ENCODE results near the gene ANKRD60. TPM values are rescaled to one million over a fixed set of nuclear protein-coding genes. Genes with fewer than 3 reads are reported as not detected.

The ANKRD60 gene, protein sequence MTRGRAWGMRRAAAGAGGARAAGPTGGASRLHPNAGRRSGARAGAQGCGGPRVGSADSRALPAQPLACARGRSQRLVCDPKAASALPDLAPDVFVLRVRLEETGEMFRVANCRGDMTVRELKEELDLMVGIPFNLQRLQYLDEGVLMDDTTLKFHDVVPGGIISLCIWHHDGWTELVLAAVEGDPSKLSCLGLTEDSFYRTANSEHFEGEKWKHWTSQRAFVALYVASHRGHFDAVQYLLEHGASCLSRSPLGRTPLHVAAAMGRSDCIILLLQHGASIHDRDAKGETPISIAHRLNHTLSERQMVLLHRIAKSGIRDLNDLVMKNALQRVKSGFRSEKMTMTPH
- polyA plus RNA-seq (ENCODE audit: insufficient read length in 12 of 12), result not detected
- long read RNA-seq, donor 1, result 0 reads
- long read RNA-seq, donor 2, result 0 reads
- long read RNA-seq, donor 3, result 0 reads
- long read RNA-seq, donor 4, result 0 reads
- long read RNA-seq, donor 5, result 0 reads
- long read RNA-seq, donor 6, result 0 reads
- long read RNA-seq, donor 7, result 0 reads
- long read RNA-seq, donor 8, result 0 reads
- long read RNA-seq, donor 9, result 0 reads
- long read RNA-seq, donor 10, result 0 reads
- long read RNA-seq, donor 11, result 0 reads

DNA sequence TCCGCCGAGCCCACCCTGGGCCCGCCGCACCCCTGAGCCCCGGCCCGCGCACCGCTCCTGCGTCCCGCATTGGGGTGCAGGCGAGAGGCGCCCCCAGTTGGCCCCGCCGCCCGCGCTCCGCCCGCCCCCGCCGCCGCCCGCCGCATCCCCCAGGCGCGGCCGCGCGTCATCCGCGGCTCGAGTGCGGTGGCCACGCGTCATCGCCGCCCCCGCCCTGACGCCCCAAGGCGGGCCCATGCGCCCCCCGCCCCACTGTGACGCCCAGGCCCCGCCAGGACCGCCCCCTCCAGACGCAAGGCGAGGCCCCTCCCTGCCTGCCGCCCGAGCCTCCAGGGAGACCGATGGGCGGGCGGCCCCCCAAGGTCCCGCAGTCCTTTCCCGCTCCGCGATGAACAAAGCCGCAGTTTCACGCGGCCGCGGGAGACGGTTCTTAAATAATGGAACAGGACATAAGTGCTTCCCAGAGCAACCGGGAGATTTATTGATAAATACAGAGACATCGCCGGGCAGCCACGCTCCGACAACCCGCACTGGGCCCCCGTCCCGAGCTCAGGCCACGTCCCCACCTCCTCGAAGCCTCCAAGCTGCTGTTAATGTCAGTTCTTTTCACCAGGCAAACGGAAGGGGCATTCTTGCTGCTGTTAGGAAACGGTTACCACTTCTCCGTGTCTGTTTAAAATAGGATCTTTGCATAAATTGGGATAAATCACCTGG is at the start of gene ANKRD60:
TSS of gene ANKRD60 (minus strand) at position 170 of the 714 bp plus-strand sequence. CDS start at position 170, 0 bp downstream.
- DNase-seq, result no peak

DNA sequence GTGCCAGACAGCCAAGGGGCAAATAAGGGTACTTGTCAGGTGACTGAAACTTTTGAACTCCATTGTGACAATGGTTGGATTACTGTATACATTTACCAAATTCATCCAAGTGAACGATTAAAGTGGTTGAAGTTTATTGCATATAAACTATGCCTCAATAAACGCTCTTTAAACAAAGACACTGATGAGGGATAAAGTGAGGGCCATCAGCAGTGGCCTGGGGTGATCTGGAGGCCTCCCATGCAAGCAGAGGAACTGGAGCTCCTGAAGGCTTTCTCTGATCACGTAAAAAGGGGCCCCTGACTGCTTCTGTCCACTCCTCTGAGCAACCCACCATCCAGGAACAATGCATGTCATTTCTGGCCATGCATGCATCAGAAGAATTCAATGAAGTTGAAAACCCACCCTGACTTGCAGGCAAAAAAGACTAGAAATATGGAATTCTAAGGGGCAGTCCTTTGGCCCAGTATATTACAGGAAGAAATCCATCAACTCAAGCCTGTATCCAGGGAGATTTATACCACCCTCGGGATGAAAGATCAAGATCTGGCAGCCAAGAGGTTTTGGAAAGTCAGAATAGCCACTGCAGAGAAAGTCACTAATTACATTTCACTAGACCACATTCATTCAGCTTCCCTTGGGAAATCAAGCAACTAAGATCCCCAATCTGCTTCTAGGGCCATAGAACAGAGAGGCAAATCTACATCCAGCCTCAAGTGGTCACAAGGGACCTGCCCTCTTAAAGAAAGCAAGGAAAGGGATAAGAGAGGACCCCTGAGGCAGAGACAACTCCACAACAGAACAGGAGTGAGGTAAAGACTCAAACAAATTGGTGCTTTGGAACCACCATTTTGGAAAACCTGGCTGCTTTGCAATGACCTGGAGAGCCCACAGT is 49.4 kb upstream of the ANKRD60 start:
- no peak for DNase-seq

DNA sequence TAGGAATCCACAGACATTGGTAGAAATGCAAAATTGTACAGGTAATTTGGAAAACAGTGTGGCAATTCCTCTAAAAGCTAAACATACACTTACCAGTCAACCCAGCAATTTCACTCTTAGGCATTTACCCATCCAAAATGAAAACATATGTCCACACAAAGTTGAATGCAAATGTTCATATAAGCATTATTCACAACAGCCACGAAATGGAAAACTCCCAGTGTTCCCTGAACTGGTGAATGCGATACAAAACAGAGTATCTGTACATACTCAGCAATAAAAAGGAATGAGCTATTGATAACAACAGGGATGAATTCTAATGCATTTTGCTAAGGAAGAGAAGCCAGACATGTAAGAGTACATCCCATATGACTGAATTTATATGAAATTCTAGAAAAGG is 48.7 kb upstream of the ANKRD60 start:
- DNase-seq, result no peak

DNA sequence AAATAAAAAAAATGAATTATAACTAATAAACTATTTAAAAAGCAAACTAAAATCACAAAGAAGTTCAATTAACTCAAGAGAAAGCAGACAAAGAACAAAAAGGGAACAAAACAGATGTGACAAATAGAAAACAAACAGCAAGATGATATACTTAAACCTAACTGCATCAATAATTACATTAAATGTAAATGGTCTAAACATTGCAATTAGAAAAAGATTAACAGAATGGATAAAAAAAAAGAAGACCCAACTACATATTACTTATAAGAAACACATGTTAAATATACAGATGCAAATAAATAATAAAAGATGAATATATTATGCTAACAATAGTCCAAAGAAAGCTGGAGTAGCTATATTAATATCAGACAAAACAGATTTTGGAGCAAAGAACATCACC is 45.9 kb upstream of the ANKRD60 start:
- no peak for DNase-seq

DNA sequence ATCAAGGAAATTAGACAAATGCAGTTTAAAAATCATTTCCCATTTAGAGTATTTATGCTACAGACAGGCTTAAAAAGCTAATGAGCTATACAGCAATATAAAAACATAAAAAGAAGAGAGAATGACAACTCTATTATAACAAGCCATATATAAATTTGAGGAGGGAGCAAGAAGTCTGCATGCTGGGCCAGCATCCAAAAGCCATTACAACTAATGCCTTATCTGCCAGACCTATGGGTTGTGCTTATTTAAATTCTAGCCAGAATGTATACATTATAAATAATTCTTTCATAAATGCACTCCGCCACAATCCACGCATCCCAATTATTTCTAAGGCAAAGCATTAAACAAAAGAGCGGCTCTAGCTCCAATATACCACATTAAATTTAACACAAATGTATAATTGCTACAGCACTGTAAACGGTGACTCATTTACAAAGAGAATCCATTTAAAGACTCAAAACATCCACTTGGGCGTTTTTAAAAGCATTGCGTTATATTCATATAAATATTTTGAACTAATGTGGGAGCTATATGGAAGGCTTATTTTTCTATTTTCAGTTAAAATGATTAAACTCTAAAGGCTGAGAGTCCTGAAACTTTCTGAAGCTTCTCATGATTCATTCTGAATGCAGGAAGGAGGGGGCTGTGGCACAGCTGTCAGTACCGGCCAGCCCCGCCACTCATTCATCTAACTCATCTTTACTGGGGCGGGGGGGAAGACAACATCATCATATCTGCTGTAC is 43.3 kb upstream of the ANKRD60 start:
- DNase-seq, result no peak

DNA sequence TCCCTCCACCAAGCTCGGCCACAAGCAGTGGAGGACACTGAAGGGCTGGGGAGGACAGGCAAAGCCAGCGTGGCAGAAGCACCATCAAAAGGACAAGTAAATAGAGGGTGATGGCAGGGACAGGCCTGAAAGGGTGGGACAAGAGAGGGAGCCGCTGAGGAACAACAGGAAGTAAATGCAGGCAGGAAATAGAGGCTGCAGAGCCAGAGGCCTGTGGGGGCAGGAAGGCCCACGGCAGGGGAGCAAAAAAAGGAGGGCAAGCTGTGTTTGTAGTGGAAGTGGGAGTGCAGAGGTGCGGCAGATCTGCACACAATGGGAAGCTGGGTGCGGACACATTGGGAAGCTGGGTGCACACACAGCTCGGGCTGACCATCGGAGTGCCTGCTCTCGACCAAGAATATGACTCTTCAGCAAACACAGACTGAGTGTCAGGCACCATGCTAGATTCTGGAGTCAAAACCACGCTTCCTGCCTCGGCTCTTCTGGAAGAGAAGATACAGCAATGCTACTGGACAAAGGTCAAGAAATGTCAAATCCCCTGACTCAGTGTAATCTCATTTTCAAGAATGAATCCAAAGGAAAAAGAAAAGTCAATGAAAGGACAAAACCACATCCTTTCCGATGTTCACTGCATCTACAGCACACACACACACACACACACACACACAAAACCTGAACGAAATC is 40.6 kb upstream of the ANKRD60 start:
- DNase-seq, result no peak

DNA sequence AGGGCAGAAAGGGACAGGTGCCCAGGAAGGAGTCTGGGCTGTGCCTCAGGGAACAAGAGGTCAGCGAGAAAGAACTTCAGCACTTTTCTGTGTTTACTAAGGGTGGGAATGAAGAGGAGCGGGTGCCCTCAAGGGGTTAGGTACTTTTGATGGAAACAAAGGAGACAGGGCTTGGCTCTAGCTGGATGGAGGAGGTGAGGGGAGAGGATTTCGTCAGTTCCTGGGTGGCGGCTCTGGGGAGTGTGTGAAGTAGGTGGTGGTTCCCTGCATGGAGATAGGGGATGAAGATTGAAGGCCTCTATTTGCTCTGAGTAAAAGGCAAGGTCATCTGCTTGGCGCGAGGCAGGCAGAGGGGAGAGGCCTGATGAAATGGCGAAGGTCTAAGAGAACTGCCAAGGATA is 40.0 kb upstream of the ANKRD60 start:
- DNase-seq, result no peak

DNA sequence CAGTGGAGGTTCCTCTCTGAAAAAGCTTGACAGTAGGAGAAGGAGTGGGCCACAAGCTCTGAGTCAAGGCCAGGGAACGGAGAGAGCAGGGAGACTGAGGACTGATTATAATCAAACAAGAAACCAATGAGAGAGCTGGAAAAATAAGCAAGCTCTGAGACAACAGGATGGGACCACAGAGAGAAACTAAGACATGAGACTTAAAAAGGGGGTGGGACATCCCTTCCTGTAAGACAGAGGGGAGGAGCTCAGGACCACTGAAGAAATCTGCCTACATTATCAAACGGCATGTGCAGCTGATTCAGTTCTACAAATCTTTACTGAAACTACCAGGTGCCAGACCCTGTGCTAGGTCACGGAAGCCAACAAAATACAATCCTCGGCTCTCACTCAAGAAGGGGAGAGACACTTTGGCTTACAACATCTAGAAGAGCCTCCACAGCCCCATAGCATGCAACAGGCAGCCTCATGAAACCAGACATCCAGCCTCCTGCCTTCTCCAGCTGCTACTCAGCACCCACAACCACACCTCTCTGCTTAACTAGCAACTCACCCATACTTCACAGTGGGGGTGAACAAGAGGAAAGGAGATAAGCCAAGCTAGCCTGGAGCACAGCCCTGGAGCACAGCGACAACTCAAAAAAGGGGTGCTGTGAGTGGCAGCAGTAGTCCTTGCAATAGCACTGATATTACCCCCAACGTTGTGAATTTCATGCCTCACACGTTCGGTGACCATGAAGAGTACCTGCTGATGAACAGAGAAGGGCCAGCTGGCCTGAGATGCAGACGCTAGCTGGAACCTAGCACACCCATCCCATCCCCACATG is 39.1 kb upstream of the ANKRD60 start:
- no peak for DNase-seq

DNA sequence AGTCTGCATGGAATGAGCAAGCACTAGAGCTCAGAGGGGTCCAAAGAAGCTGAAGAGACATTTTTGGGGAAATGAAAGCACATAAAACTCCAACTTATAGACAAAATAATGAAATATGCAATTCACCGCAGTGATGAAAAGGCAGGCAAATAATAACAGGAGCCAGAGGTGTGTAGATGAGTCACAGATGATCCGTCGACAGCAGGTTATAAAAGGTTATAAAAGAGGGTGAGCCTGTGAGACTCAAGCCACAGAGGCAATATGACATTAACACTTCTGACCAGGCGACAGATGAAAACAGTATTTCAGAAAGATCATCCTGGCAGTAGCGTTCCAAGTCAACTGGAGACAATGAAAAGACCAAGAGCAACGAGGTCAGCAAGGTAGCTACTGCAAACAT is 35.8 kb upstream of the ANKRD60 start:
- no peak for DNase-seq

DNA sequence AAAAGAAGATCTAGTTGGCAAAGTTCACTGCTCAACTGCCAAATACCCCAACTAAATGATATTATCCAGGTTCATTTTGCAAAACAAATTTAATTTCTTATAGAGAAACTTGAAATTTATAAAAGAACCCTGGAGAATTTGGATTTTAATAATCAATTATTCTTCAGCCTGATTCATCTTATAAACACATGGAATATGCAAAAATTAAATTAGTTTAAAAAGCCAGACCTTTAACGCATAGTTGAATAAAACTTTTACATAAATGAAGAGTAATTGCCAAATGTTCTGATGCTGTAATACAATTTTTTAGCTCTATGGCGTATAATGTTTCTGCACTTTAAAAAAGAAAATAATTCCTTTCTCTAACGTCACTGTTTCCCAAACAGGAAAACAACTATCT is 33.2 kb upstream of the ANKRD60 start:
- no peak for DNase-seq

DNA sequence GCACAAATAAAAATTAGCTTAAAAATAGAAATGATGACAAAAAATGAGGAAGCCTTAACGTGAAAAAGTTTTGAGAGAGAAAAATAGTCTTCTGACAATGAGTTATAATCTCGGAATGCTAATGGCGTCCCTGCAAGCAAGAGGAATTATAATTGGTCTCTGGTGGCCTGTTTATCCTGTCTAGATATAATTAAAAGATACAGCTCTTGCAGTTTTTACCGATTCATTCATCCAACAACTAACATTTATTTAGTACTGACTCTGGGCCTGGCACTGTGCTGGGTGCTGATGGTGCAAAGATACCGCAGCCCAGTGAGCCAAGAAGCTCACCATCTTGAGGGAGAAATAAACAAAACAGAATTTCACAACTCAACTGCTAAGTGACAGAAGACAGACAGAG is 31.6 kb upstream of the ANKRD60 start:
- DNase-seq, result no peak

DNA sequence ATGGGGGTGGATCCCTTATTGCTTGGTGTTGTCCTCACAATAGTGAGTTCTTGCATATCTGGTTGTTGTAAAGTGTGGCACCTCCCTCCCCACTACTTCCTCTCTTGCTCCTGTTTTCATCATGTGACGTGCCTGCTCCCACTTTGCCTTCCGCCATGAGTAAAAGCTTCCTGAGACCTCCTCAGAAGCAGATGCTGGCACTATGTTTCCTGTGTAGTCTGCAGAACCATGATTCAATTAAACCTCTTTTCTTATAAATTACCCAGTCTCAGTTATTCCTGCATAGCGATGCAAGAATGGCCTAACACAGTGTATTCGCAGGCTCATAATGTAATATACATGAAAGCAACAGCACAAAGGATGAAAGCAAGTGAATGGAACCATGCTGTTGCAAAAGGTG is 28.4 kb upstream of the ANKRD60 start:
- DNase-seq, result no peak

DNA sequence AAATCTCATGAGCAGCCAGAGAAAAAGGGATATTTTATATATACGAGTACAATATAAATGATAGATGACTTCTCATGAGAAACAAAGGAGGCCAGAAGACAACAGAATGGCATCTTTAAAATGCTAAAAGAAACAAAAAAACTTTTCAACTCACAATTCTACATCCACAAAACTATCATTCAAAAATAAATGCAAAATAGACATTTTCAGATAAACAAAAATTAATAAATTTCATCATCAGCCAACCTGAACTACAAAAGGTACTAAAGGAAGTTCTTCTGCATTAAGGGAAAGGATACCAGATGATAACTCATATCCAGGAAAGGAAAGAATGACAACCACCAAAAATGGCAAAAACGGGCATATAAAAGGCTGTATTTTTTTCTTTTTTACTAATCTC is 27.9 kb upstream of the ANKRD60 start:
- no peak for DNase-seq

DNA sequence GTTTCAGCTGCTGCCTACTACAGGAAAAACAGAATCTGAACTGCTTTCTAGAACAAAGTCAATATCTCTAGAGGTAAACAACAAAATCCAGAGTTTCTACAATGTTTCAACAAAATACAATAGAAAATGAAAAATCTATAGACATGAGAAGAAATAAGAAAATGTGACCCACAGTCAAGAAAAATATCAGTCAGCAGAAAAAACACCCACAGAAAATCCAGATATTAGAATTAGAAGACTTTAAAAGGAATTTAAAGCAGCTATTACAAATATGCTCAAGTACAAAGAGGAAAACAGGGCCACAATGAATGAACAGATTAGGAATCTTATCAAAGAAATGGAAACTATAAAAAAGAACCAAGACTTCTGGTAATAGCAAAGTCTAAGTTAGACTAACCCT is 26.4 kb upstream of the ANKRD60 start:
- no peak for DNase-seq

DNA sequence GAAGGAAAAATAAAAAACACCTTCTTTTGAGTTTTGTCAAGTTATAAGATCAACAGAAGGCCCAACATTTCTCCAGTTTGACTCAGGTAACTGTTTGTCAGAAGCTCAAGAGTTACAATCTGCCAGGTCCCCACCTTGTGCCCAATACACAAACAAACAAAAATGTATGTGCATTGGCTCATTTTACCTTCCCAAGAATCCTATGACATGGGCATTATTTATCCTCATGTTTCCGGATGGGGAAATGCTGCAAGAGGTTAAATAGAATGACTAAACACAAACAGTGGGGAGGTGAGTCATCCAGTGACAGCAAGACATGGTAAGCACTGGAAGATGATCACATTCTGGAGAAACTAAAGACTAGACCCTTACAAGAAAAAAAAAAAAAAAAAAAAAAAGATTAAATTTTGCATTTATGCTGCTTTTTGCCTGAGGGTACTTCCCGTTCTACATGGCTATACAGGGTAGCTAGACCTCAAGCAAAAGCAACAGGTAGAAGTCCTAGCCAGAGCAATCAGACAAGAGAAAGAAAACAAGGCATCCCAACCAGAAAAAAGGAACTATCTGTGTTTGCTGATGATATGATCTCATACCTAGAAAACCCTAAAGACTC is 23.6 kb upstream of the ANKRD60 start:
- DNase-seq, result no peak

DNA sequence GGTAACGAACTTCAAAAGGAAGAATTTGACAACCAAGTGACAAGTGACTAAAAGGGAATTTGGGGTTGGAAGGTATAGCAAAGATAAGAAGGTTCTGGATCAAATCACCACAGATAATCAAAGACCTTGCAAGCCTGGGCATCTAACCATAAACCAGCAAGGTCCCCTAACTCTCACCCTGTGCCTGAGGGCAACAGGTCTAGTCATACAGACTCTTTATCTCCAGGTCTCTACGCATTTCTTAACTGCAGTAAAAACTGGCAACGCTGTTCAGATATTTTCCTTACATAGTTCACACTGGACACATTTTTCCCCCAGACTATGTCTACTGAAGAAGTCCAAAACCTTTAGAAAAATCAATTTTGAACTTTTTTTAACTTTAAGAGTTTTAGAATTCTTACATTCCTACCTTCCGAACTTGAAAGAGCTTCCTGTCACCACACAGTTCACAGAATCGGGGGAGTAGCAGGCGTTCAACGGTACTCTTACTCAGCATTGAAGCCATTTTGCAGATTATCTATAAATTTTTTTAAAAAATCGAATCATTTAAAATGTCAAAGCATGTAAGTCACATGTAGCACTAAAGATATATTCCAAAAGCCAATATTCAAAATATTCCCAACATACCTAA is 23.0 kb upstream of the ANKRD60 start:
- no peak for DNase-seq

DNA sequence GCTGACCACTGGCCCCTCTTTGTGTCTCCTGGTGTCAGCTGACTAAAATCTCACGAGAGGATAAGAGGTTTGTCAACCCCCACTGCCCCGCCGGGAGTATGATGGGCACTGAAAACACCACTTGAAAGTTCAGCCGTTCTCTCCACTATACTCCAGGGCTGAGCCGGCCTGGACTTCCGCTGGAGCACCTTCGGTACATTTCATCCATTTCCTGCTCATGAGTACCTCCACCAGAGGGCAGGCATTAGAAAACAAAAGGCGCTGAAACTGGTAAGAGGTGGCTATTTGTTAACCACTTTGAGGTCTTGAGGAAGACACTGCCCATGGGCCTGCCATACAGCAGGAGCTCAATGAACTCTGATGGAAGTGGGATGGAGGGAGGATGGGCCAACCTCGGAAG is 17.9 kb upstream of the ANKRD60 start:
- no peak for DNase-seq

DNA sequence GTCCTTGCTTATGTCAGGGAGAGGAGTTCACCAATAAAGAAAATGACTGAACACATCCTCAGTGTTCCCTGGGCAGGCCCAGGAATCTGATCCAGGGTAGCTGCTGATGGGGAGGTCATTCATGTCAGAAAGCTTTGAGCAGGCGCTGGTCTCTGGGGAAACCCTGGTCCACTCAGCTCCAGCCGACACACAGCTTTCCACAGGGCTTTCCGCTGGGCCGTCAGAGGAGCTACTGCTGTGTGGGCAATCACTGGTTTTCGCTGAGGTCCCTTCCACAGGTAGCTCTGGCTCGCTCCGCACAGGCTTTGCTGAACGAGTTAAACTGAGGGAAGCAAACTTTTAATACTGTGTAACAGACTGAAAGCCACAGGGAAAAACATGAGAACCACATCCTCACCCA is 17.5 kb upstream of the ANKRD60 start:
- DNase-seq, result no peak
